NOMO-1 treated with DMSO at 0.1 percent for 48 hours (cell line): ENCODE data around the gene ZNF655.
"Not testable (repeated sequence)": the region's sequence is repeated elsewhere in the genome, so short reads cannot be mapped to it uniquely, and the experiment has no call there.

Experiments used
- DNase-seq: peaks from one replicate; lab custom pipeline; 2025; ENCODE audit not compliant: unreplicated experiment; lab: John Stamatoyannopoulos, UW

ZNF655 gene

GRCh38 chr7:99558306-99559174 lies at the start of gene ZNF655:
Gene ZNF655, plus strand, starts transcription at chr7:99558642. Its CDS starts 1,918 bp downstream, at chr7:99560560.
- peak; percentile 79 for DNase-seq

GRCh38 chr7:99514050-99514449 lies 44.4 kb upstream of the ZNF655 start:
- no peak for DNase-seq

GRCh38 chr7:99521399-99521798 lies 37.0 kb upstream of the ZNF655 start:
- DNase-seq, result no peak

- no peak for DNase-seq
Measured at GRCh38 chr7:99525713-99526440, 32.6 kb upstream of the ZNF655 start.

- no peak for DNase-seq
Measured at GRCh38 chr7:99531354-99531765, 27.1 kb upstream of the ZNF655 start.

- no peak for DNase-seq
Measured at GRCh38 chr7:99535667-99536066, 22.8 kb upstream of the ZNF655 start.

- DNase-seq, result no peak
Measured at GRCh38 chr7:99539213-99539811, 19.1 kb upstream of the ZNF655 start.

GRCh38 chr7:99540542-99540941 lies 17.9 kb upstream of the ZNF655 start:
- DNase-seq, result no peak

- no peak for DNase-seq
Measured at GRCh38 chr7:99541212-99541611, 17.2 kb upstream of the ZNF655 start.

GRCh38 chr7:99543081-99543671 lies 15.3 kb upstream of the ZNF655 start:
- no peak for DNase-seq

- DNase-seq, result no peak
Measured at GRCh38 chr7:99543916-99544315, 14.5 kb upstream of the ZNF655 start.

- not testable (repeated sequence) for DNase-seq
Measured at GRCh38 chr7:99545308-99545707, 13.1 kb upstream of the ZNF655 start.

- DNase-seq, result not testable (repeated sequence)
Measured at GRCh38 chr7:99549545-99549944, 8.9 kb upstream of the ZNF655 start.

GRCh38 chr7:99551334-99551733 lies 7.1 kb upstream of the ZNF655 start:
- DNase-seq, result no peak

GRCh38 chr7:99551767-99552463 lies 6.5 kb upstream of the ZNF655 start, which contains the start of gene FAM200A:
Gene FAM200A, minus strand, starts transcription at chr7:99552114. Its CDS starts 3,707 bp downstream, at chr7:99548407.
- peak; percentile 85 for DNase-seq

GRCh38 chr7:99553039-99553438 lies 5.4 kb upstream of the ZNF655 start:
- DNase-seq, result no peak

GRCh38 chr7:99554939-99555338 lies 3.5 kb upstream of the ZNF655 start:
- DNase-seq, result no peak

GRCh38 chr7:99557196-99557607 lies 1.2 kb upstream of the ZNF655 start:
- no peak for DNase-seq

- DNase-seq, result peak; percentile 39
Measured at GRCh38 chr7:99557940-99558305, 519 bp upstream of the ZNF655 start.

- no peak for DNase-seq
Measured at GRCh38 chr7:99559175-99559915, 903 bp downstream of the ZNF655 start.
